Liver (tissue), 9 donors: ENCODE measurements around the gene CFAP61. TPM values are rescaled to one million over a fixed set of nuclear protein-coding genes. Genes with fewer than 3 reads are reported as not detected.

Experiments
- DNase-seq: peaks from one replicate; pipeline ENCODE4 v3.0.0-alpha.2; 2017; ENCODE audit warnings: low spot score
- H3K27ac ChIP-seq, 2 donors: one replicate each; pipeline ENCODE4 v1.7.0; 2013; ENCODE audit warnings: inconsistent platforms in 2 of 2, low read length in 2 of 2, control low read depth in 1 of 2, low read depth in 1 of 2, mild to moderate bottlenecking in 1 of 2
- H3K27me3 ChIP-seq, 4 donors: one replicate each; pipeline versions ENCODE4 v1.6.1 to v1.7.0; 2013; ENCODE audit warnings: low read length in 3 of 4, inconsistent platforms in 1 of 4, mild to moderate bottlenecking in 1 of 4, moderate library complexity in 1 of 4; ENCODE audit not compliant: control insufficient read depth in 4 of 4, insufficient read depth in 4 of 4
- H3K36me3 ChIP-seq, 4 donors: one replicate each; pipeline versions ENCODE4 v1.6.1 to v1.7.0; 2013; ENCODE audit warnings: low read length in 3 of 4, mild to moderate bottlenecking in 3 of 4, low read depth in 1 of 4, moderate library complexity in 1 of 4; ENCODE audit not compliant: control insufficient read depth in 4 of 4, insufficient read depth in 3 of 4
- H3K4me1 ChIP-seq, 4 donors: one replicate each; pipeline versions ENCODE4 v1.6.1 to v1.7.0; 2013; ENCODE audit warnings: low read length in 3 of 4, mild to moderate bottlenecking in 3 of 4, moderate library complexity in 1 of 4; ENCODE audit not compliant: control insufficient read depth in 4 of 4, insufficient read depth in 4 of 4
- H3K4me3 ChIP-seq, 3 donors: one replicate each; pipeline versions ENCODE4 v1.6.1 to v1.7.0; 2013; ENCODE audit warnings: low read length in 3 of 3, control low read depth in 1 of 3, low read depth in 1 of 3, mild to moderate bottlenecking in 1 of 3
- H3K9ac ChIP-seq, 2 donors: one replicate each; pipeline ENCODE4 v1.7.0; 2013; ENCODE audit warnings: low read length in 2 of 2, mild to moderate bottlenecking in 2 of 2, moderate library complexity in 2 of 2, control low read depth in 1 of 2, low read depth in 1 of 2
- H3K9me3 ChIP-seq, 4 donors: one replicate each; pipeline versions ENCODE4 v1.6.1 to v1.7.0; 2013; ENCODE audit warnings: low read length in 3 of 4; ENCODE audit not compliant: control insufficient read depth in 4 of 4
- ATF3 ChIP-seq: IDR thresholded peaks from 2 replicates; pipeline ENCODE4 v1.6.1; 2016; ENCODE audit warnings: antibody characterized with exemption
- CTCF ChIP-seq: fragments of 150-350 bp; IDR thresholded peaks from 2 replicates; pipeline ENCODE4 v1.5.1; 2017; ENCODE audit warnings: improper control_type of control experiment, low read depth, low read length; ENCODE audit not compliant: missing input control
- EGR1 ChIP-seq, 2 donors: IDR thresholded peaks; 2 replicates each; pipeline ENCODE4 v1.6.1; 2016 to 2018; ENCODE audit warnings: antibody characterized with exemption in 2 of 2, low read depth in 2 of 2
- GABPA ChIP-seq, 2 donors: IDR thresholded peaks in 1 of 2; conservative IDR thresholded peaks in 1 of 2; 2 replicates each; pipeline ENCODE4 v1.6.1; 2016; ENCODE audit warnings: antibody characterized with exemption in 2 of 2, mild to moderate bottlenecking in 1 of 2, moderate library complexity in 1 of 2
- HNF4G ChIP-seq: IDR thresholded peaks from 2 replicates; pipeline ENCODE4 v1.6.1; 2016; ENCODE audit warnings: antibody characterized with exemption
- JUND ChIP-seq, 2 donors: IDR thresholded peaks; 2 replicates each; pipeline ENCODE4 v1.6.1; 2016; ENCODE audit warnings: antibody characterized with exemption in 2 of 2
- MAX ChIP-seq: IDR thresholded peaks from 2 replicates; pipeline ENCODE4 v1.6.1; 2016; ENCODE audit warnings: antibody characterized with exemption
- RAD21 ChIP-seq, 2 donors: IDR thresholded peaks; 2 replicates each; pipeline ENCODE4 v1.6.1; 2016; ENCODE audit warnings: antibody characterized with exemption in 2 of 2, mild to moderate bottlenecking in 2 of 2
- REST ChIP-seq: IDR thresholded peaks from 2 replicates; pipeline ENCODE4 v1.6.1; 2016; ENCODE audit warnings: antibody characterized with exemption, mild to moderate bottlenecking
- TAF1 ChIP-seq: conservative IDR thresholded peaks from 2 replicates; pipeline ENCODE4 v1.6.1; 2016; ENCODE audit warnings: antibody characterized with exemption, mild to moderate bottlenecking
- YY1 ChIP-seq: IDR thresholded peaks from 2 replicates; pipeline ENCODE4 v1.6.1; 2016; ENCODE audit warnings: antibody characterized with exemption, mild to moderate bottlenecking
- WGBS: extraction: QIAGEN DNeasy Blood & Tissue Kit; methylation state at CpG from one replicate; pipeline ENCODE4 v1.1.7; 2013; 5-methylcytosine and 5-hydroxymethylcytosine counted together
- polyA plus RNA-seq, 2 donors: library from polyadenylated mRNA; stranded (reverse) in 1 of 2; unstranded in 1 of 2; fragments of 200-250 nt in 1 of 2; fragments of >200 nt in 1 of 2; fragmentation: Nextera tagmentation in 1 of 2; extraction: Ambion mirVana in 1 of 2; gene quantifications; one replicate each; pipeline versions ENCODE4 v1.2.1 to v1.2.3, GENCODE V29; 2013 to 2015
- total RNA-seq, 2 donors: library from RNA; depleted of rRNA; stranded (reverse); fragments of >200 nt; gene quantifications; one replicate each; pipeline ENCODE4 v1.2.3, GENCODE V29; 2014
- donor health status: healthy.
- donor health status: healthy.
- donor health status: healthy.
- donor health status: healthy.
- donor health status: healthy.

Gene CFAP61
- total and polyA plus RNA-seq, 4 donors, result 0.05 TPM; not detected in 3

GRCh38 chr20:20063941-20064702, 11.8 kb downstream of the CFAP61 start:
- DNase-seq, result no peak

GRCh38 chr20:20065361-20065760, 13.0 kb downstream of the CFAP61 start:
- WGBS, result 93% methylated on average over 1 of the region's 1 CpG
- H3K4me1 ChIP-seq, result no peaks in the 10 kb centered on the region
- H3K9ac ChIP-seq, result no peak overlapping the region
- no peak overlapping the region for H3K4me3 ChIP-seq
- no peak for DNase-seq
- H3K27ac ChIP-seq, result no peak overlapping the region
- H3K27me3 ChIP-seq, result no peaks in the 10 kb centered on the region
- H3K9me3 ChIP-seq, result no peaks in the 10 kb centered on the region
- TF ChIP-seq MAX (no peak), EGR1 (IDR thresholded peaks at IDR 0.05; ENCODE audit: low read depth in 2 of 2) (no peak), CTCF (no peak), TAF1 (no peak), JUND (IDR thresholded peaks at IDR 0.05) (no peak), REST (no peak), YY1 (no peak), ATF3 (no peak), RAD21 (IDR thresholded peaks at IDR 0.05) (no peak), HNF4G (no peak)
- H3K36me3 ChIP-seq, result no peaks in the 10 kb centered on the region

More at GRCh38 chr20:20063941-20064702, 11.8 kb downstream of the CFAP61 start:
- Histone ChIP-seq H3K4me1 (no peaks in the 10 kb centered on the region), H3K27ac (no peak overlapping the region), H3K4me3 (no peak overlapping the region), H3K27me3 (no peaks in the 10 kb centered on the region), H3K9ac (no peak overlapping the region), H3K36me3 (no peaks in the 10 kb centered on the region), H3K9me3 (no peaks in the 10 kb centered on the region)
- TF ChIP-seq GABPA (IDR thresholded peaks at IDR 0.05 in 1 of 2, conservative IDR thresholded peaks at IDR 0.05 in 1 of 2) (no peak), CTCF (no peak), EGR1 (IDR thresholded peaks at IDR 0.05; ENCODE audit: low read depth in 2 of 2) (no peak), RAD21 (IDR thresholded peaks at IDR 0.05) (no peak), YY1 (no peak)
- WGBS, result 60% methylated on average over 12 of the region's 12 CpGs
